Measurements from ENCODE around the gene MRFAP1L1. TPM values are rescaled to one million over a fixed set of nuclear protein-coding genes. Genes with fewer than 3 reads are reported as not detected.

Gene MRFAP1L1
- total RNA-seq, 2 experiments from 2014 or later, result 26.6 to 27.0 TPM

DNA sequence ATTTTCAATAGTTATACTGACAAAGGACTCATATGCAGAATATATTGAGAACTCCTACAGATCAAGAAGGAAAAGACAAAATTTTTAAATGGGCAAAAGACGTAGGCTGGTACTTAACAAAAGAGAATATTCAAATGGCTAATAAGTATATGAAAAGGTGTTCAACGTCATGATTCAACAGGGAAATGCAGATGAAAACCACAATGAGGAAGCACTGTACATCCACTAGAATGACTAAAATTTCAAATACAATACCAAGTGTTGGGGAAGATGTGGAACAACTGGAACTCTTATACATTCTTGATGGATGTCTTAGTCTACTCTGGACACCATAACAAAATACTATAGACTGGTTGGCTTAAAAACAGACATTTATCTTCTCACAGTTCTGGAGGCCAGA is 1.3 kb upstream of the MRFAP1L1 start:
- intact Hi-C loops (cut with DNase I, micrococcal nuclease), result no loop called here
- peak overlapping the region; percentile 99 for H3K4me3 Mint-ChIP-seq
- TF ChIP-seq CTCF (IDR thresholded peaks at IDR 0.05), result no peak
- ChIA-PET CTCF (no interaction called here), POLR2A (interaction anchor here (0.7 to 10.4 kb wide), 3 partner anchors 15 to 92 kb away, joined by 4 to 221 read pairs (median 5); a partner anchor contains a TSS)
- no peaks in the 10 kb centered on the region for H3K27me3 ChIP-seq (ENCODE audit: control insufficient read depth in 1 of 2, insufficient read depth in 2 of 2, low read length in 2 of 2)
- H3K4me1 ChIP-seq (ENCODE audit: insufficient read depth, low read length), result peaks cover 39% of the 10 kb centered on the region
- ATAC-seq (ENCODE audit: poor library complexity), result no peak
- peaks cover 21% of the 10 kb centered on the region for H3K36me3 ChIP-seq (ENCODE audit: insufficient read depth, low read length)
- H3K9me3 ChIP-seq (ENCODE audit: control insufficient read depth in 1 of 2, insufficient read depth in 1 of 2, low read length in 2 of 2), result no peaks in the 10 kb centered on the region
- peaks cover 62% of the 10 kb centered on the region for H3K4me1 Mint-ChIP-seq (ENCODE audit: low read depth)
- H3K27ac ChIP-seq (ENCODE audit: low read depth in 1 of 2, low read length in 2 of 2), result no peak overlapping the region
- DNase-seq, result peak in 1 of 14 experiments; percentile 7
- H3K36me3 Mint-ChIP-seq (ENCODE audit: low read depth), result peaks cover 43% of the 10 kb centered on the region
- no peak overlapping the region for H3K4me3 ChIP-seq (ENCODE audit: low read length)
- H3K27ac Mint-ChIP-seq, result peak overlapping the region; percentile 44
- H3K9me3 Mint-ChIP-seq, result no peaks in the 10 kb centered on the region
- H3K27me3 Mint-ChIP-seq, result no peaks in the 10 kb centered on the region

- Mint-ChIP-seq H3K27ac (peak overlapping the region; percentile 97), H3K36me3 (ENCODE audit: low read depth) (peaks cover 45% of the 10 kb centered on the region), H3K4me3 (peak overlapping the region; percentile 99), H3K9me3 (no peaks in the 10 kb centered on the region), H3K4me1 (ENCODE audit: low read depth) (peaks cover 62% of the 10 kb centered on the region), H3K27me3 (no peaks in the 10 kb centered on the region)
- peaks cover 27% of the 10 kb centered on the region for H3K36me3 ChIP-seq (ENCODE audit: insufficient read depth, low read length)
- no peak for TF ChIP-seq CTCF (IDR thresholded peaks at IDR 0.05)
- ATAC-seq (ENCODE audit: poor library complexity) (no peak), DNase-seq (no peak)
- no peaks in the 10 kb centered on the region for H3K9me3 ChIP-seq (ENCODE audit: control insufficient read depth in 1 of 2, insufficient read depth in 1 of 2, low read length in 2 of 2)
- H3K27ac ChIP-seq (ENCODE audit: low read depth in 1 of 2, low read length in 2 of 2), result peak overlapping the region; percentile 79 to 85
- no peaks in the 10 kb centered on the region for H3K27me3 ChIP-seq (ENCODE audit: control insufficient read depth in 1 of 2, insufficient read depth in 2 of 2, low read length in 2 of 2)
- intact Hi-C loops (cut with DNase I, micrococcal nuclease), result no loop called here
- ChIA-PET POLR2A (interaction anchor here (0.6 to 9.9 kb wide), 23 partner anchors 9 to 394 kb away, joined by 3 to 245 read pairs (median 5); partner anchors contain the start of genes GRPEL1, MAN2B2, MRFAP1 and S100P), CTCF (interaction anchor here (0.6 to 7.9 kb wide), 4 partner anchors 10 to 333 kb away, joined by 3 to 68 read pairs (median 8); partner anchors contain the start of gene TADA2B)
- H3K4me3 ChIP-seq (ENCODE audit: low read length), result peak overlapping the region; percentile 74
- H3K4me1 ChIP-seq (ENCODE audit: insufficient read depth, low read length), result peaks cover 39% of the 10 kb centered on the region
Measured at GRCh38 chr4:6710282-6710681, 617 bp upstream of the MRFAP1L1 start.

DNA sequence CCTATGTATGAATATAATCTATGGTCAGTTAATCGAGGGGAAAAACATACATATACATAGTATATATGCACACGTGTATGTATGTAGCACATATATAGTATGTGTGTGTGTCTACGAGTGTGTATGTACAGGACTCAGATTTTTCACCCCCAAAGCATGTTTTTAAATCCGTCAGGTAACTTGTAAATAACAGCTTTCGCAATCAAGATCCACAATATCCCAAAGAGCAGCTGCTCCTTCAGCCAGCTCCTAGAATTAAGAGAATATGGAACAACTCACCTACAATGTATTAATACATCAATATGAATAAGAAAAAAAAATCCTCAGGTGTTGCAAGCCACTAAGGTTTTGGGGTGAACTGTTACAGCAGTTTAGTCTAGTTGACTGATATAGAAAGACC is 3.5 kb downstream of the MRFAP1L1 start:
- no peak for ATAC-seq (ENCODE audit: poor library complexity)
- peak overlapping the region; percentile 97 for H3K27ac Mint-ChIP-seq
- no peak for DNase-seq
- peaks cover 53% of the 10 kb centered on the region for H3K4me1 ChIP-seq (ENCODE audit: insufficient read depth, low read length)
- intact Hi-C loops (cut with DNase I, micrococcal nuclease), result no loop called here
- no peaks in the 10 kb centered on the region for H3K9me3 ChIP-seq (ENCODE audit: control insufficient read depth in 1 of 2, insufficient read depth in 1 of 2, low read length in 2 of 2)
- POLR2A ChIA-PET, result interaction anchor here (0.8 to 9.9 kb wide), 7 partner anchors 10 to 66 kb away, joined by 3 to 245 read pairs (median 10); partner anchors contain the start of genes MRFAP1 and S100P
- CTCF ChIA-PET, result interaction anchor here (1.2 to 7.9 kb wide), 3 partner anchors 10 to 32 kb away, joined by 4 to 68 read pairs (median 7); partner anchors contain the start of gene BLOC1S4
- peaks cover 46% of the 10 kb centered on the region for H3K36me3 ChIP-seq (ENCODE audit: insufficient read depth, low read length)
- no peaks in the 10 kb centered on the region for H3K9me3 Mint-ChIP-seq
- H3K36me3 Mint-ChIP-seq (ENCODE audit: low read depth), result peaks cover 79% of the 10 kb centered on the region
- no peak overlapping the region for H3K4me3 ChIP-seq (ENCODE audit: low read length)
- TF ChIP-seq CTCF (IDR thresholded peaks at IDR 0.05), result no peak
- H3K4me1 Mint-ChIP-seq (ENCODE audit: low read depth), result peaks cover 79% of the 10 kb centered on the region
- H3K27ac ChIP-seq (ENCODE audit: low read depth in 1 of 2, low read length in 2 of 2), result no peak overlapping the region
- no peaks in the 10 kb centered on the region for H3K27me3 ChIP-seq (ENCODE audit: control insufficient read depth in 1 of 2, insufficient read depth in 2 of 2, low read length in 2 of 2)
- no peaks in the 10 kb centered on the region for H3K27me3 Mint-ChIP-seq
- H3K4me3 Mint-ChIP-seq, result peak overlapping the region; percentile 43

Data from CD4-positive, alpha-beta T cell (primary cell).